ENCODE measurements around the gene SH3RF3. TPM values are rescaled to one million over a fixed set of nuclear protein-coding genes. Genes with fewer than 3 reads are reported as not detected.

Gene SH3RF3
- total and polyA plus RNA-seq, 2 donors (not counting 1 experiment from before 2014, with no cell fraction given): 8.3 to 10.1 TPM

GRCh38 chr2:109196081-109196875 lies 67.3 kb downstream of the SH3RF3 start:
- no peak overlapping the region for H3K9ac ChIP-seq (ENCODE audit: insufficient read depth, low read length)
- no peak overlapping the region for H3K27ac ChIP-seq (ENCODE audit: insufficient read depth, low read length)
- H3K79me2 ChIP-seq (ENCODE audit: control insufficient read depth, insufficient read depth, low read length): peaks cover 46% of the 10 kb centered on the region
- H3K4me1 ChIP-seq (ENCODE audit: control insufficient read depth, extremely low read depth, insufficient read depth, low read length): peaks cover 2% of the 10 kb centered on the region
- no peaks in the 10 kb centered on the region for H3K9me3 ChIP-seq (ENCODE audit: control insufficient read depth, insufficient read depth, low read depth, low read length)
- no peak overlapping the region for H2AFZ ChIP-seq (ENCODE audit: low read length)
- H3K4me3 ChIP-seq (replicated peaks in 1 of 4; ENCODE audit: control extremely low read depth in 1 of 4, insufficient read depth in 1 of 4, low read depth in 3 of 4, low read length in 4 of 4): no peak overlapping the region
- no peaks in the 10 kb centered on the region for H3K36me3 ChIP-seq (ENCODE audit: control insufficient read depth, insufficient read depth, low read length)
- H3K4me2 ChIP-seq (ENCODE audit: extremely low read depth, insufficient read depth, low read length): no peak overlapping the region
- no peaks in the 10 kb centered on the region for H3K27me3 ChIP-seq (ENCODE audit: control insufficient read depth, insufficient read depth, low read length)
- no peaks in the 10 kb centered on the region for H4K20me1 ChIP-seq (ENCODE audit: control insufficient read depth, extremely low read depth, insufficient read depth, low read length)
- TF ChIP-seq EZH2 (IDR thresholded peaks at IDR 0.05; ENCODE audit: low read length, missing control alignments) (no peak), CTCF (conservative IDR thresholded peaks at IDR 0.05 in 1 of 2, IDR thresholded peaks at IDR 0.05 in 1 of 2; ENCODE audit: low read depth in 1 of 2, low read length in 2 of 2) (no peak)
- DNase-seq (ENCODE audit: low read depth in 2 of 2): no peak

- no peak for TF ChIP-seq CTCF (conservative IDR thresholded peaks at IDR 0.05 in 1 of 2, IDR thresholded peaks at IDR 0.05 in 1 of 2; ENCODE audit: low read depth in 1 of 2, low read length in 2 of 2)
- TF ChIP-seq EZH2 (IDR thresholded peaks at IDR 0.05; ENCODE audit: low read length, missing control alignments): no peak
- H3K79me2 ChIP-seq (ENCODE audit: control insufficient read depth, insufficient read depth, low read length): peaks cover 49% of the 10 kb centered on the region
- no peak for DNase-seq (ENCODE audit: low read depth in 2 of 2)
- no peak overlapping the region for H3K4me3 ChIP-seq (replicated peaks in 1 of 4; ENCODE audit: control extremely low read depth in 1 of 4, insufficient read depth in 1 of 4, low read depth in 3 of 4, low read length in 4 of 4)
- no peak overlapping the region for H3K4me2 ChIP-seq (ENCODE audit: extremely low read depth, insufficient read depth, low read length)
- H2AFZ ChIP-seq (ENCODE audit: low read length): no peak overlapping the region
- no peaks in the 10 kb centered on the region for H4K20me1 ChIP-seq (ENCODE audit: control insufficient read depth, extremely low read depth, insufficient read depth, low read length)
- peaks cover 2% of the 10 kb centered on the region for H3K4me1 ChIP-seq (ENCODE audit: control insufficient read depth, extremely low read depth, insufficient read depth, low read length)
- H3K27ac ChIP-seq (ENCODE audit: insufficient read depth, low read length): no peak overlapping the region
- no peaks in the 10 kb centered on the region for H3K9me3 ChIP-seq (ENCODE audit: control insufficient read depth, insufficient read depth, low read depth, low read length)
- no peaks in the 10 kb centered on the region for H3K36me3 ChIP-seq (ENCODE audit: control insufficient read depth, insufficient read depth, low read length)
- no peaks in the 10 kb centered on the region for H3K27me3 ChIP-seq (ENCODE audit: control insufficient read depth, insufficient read depth, low read length)
- no peak overlapping the region for H3K9ac ChIP-seq (ENCODE audit: insufficient read depth, low read length)
Measured at GRCh38 chr2:109197491-109198418, 68.8 kb downstream of the SH3RF3 start.

GRCh38 chr2:109199790-109200189 lies 70.8 kb downstream of the SH3RF3 start:
- H3K36me3 ChIP-seq (ENCODE audit: control insufficient read depth, insufficient read depth, low read length): no peaks in the 10 kb centered on the region
- H3K79me2 ChIP-seq (ENCODE audit: control insufficient read depth, insufficient read depth, low read length): peaks cover 55% of the 10 kb centered on the region
- H3K9ac ChIP-seq (ENCODE audit: insufficient read depth, low read length): no peak overlapping the region
- H3K4me1 ChIP-seq (ENCODE audit: control insufficient read depth, extremely low read depth, insufficient read depth, low read length): peaks cover 2% of the 10 kb centered on the region
- H3K4me3 ChIP-seq (replicated peaks in 1 of 4; ENCODE audit: control extremely low read depth in 1 of 4, insufficient read depth in 1 of 4, low read depth in 3 of 4, low read length in 4 of 4): no peak overlapping the region
- H3K4me2 ChIP-seq (ENCODE audit: extremely low read depth, insufficient read depth, low read length): no peak overlapping the region
- TF ChIP-seq CTCF (conservative IDR thresholded peaks at IDR 0.05 in 1 of 2, IDR thresholded peaks at IDR 0.05 in 1 of 2; ENCODE audit: low read depth in 1 of 2, low read length in 2 of 2) (no peak), EZH2 (IDR thresholded peaks at IDR 0.05; ENCODE audit: low read length, missing control alignments) (no peak)
- DNase-seq (ENCODE audit: low read depth in 2 of 2): no peak
- no peaks in the 10 kb centered on the region for H3K27me3 ChIP-seq (ENCODE audit: control insufficient read depth, insufficient read depth, low read length)
- H2AFZ ChIP-seq (ENCODE audit: low read length): no peak overlapping the region
- no peaks in the 10 kb centered on the region for H3K9me3 ChIP-seq (ENCODE audit: control insufficient read depth, insufficient read depth, low read depth, low read length)
- no peaks in the 10 kb centered on the region for H4K20me1 ChIP-seq (ENCODE audit: control insufficient read depth, extremely low read depth, insufficient read depth, low read length)
- H3K27ac ChIP-seq (ENCODE audit: insufficient read depth, low read length): no peak overlapping the region

Data from fibroblast of lung (primary cell).